Suprapubic skin (tissue), 4 donors: Measurements from ENCODE around the gene PGM5. TPM values are rescaled to one million over a fixed set of nuclear protein-coding genes. Genes with fewer than 3 reads are reported as not detected.
"Not testable (repeated sequence)": the region's sequence is repeated elsewhere in the genome, so short reads cannot be mapped to it uniquely, and the experiment has no call there.

Experiments
- DNase-seq, 2 donors: peaks; one replicate each; pipeline ENCODE4 v3.0.0-alpha.2; 2019; ENCODE audit warnings: low spot score in 2 of 2
- H3K27ac ChIP-seq: fragments of 200-600 bp; sonication (generic); one replicate; pipeline ENCODE4 v1.5.1; 2019
- H3K27me3 ChIP-seq: fragments of 200-600 bp; sonication (generic); one replicate; pipeline ENCODE4 v1.5.1; 2019
- H3K36me3 ChIP-seq: fragments of 200-600 bp; sonication (generic); one replicate; pipeline ENCODE4 v1.5.1; 2019
- H3K4me1 ChIP-seq: fragments of 200-600 bp; sonication (generic); one replicate; pipeline ENCODE4 v1.5.1; 2019
- H3K4me3 ChIP-seq: fragments of 200-600 bp; sonication (generic); one replicate; pipeline ENCODE4 v1.5.1; 2019; ENCODE audit warnings: mild to moderate bottlenecking
- H3K9me3 ChIP-seq: fragments of 200-600 bp; sonication (generic); one replicate; pipeline ENCODE4 v1.5.1; 2019
- WGBS: methylation state at CpG from one replicate; pipeline ENCODE4 v1.1.5; 2018; 5-methylcytosine and 5-hydroxymethylcytosine counted together
- total RNA-seq, 4 donors: library from RNA; depleted of rRNA; stranded (reverse); fragments of >200 nt; gene quantifications; one replicate each; pipeline ENCODE4 v1.1.0, GENCODE V29; 2016

PGM5 gene
- 10 to 100 TPM in 1 of 4 donors, 1 to 10 TPM in 3; 5.1 to 10.6 (median 6.1) TPM for total RNA-seq

GRCh38 chr9:68356380-68357118 lies at the start of gene PGM5:
PGM5 (plus strand) TSS chr9:68356611; CDS start chr9:68357128, 517 bp downstream.
- WGBS: under 1% methylated on average over 33 of the region's 58 CpGs
- Histone ChIP-seq H3K4me1 (peaks cover 11% of the 10 kb centered on the region), H3K4me3 (peak within 1 kb of the TSS; percentile 53), H3K27ac (peak within 1 kb of the TSS; percentile 19)
- not testable (repeated sequence) for H3K9me3 ChIP-seq, H3K27me3 ChIP-seq, H3K36me3 ChIP-seq
- peak; percentile 62 to 79 for DNase-seq

DNA sequence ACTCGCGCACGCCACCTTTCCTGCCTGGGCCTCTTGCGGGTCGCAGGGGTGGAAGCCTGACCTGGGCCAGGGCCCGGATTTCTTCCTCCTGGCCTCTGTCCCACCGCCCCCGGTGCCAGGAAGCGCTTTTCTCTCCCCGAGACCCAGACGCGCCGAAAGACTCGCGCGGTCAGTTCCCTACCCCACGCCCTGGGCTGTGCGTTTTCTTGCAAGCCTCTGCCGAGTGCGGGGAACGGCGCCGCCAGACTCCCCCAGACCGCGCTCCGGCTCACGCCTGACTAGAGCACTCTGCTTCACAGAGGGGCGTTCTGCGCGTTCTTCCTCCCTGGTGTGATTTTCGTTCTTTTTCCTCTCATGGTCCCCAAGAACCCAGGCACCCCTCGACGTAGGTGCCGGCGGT lies 49.3 kb upstream of the PGM5 start:
- not testable (repeated sequence) for H3K27ac ChIP-seq, H3K27me3 ChIP-seq

GRCh38 chr9:68307654-68308053 lies 48.8 kb upstream of the PGM5 start:
- not testable (repeated sequence) for H3K9me3 ChIP-seq, H3K27ac ChIP-seq, H3K27me3 ChIP-seq, H3K4me1 ChIP-seq, H3K36me3 ChIP-seq, H3K4me3 ChIP-seq
- 36% methylated on average over 13 of the region's 21 CpGs for WGBS
- peak in 1 of 2 donors; percentile 42 for DNase-seq

More for the DNA sequence above, 49.3 kb upstream of the PGM5 start:
- not testable (repeated sequence) for H3K4me3 ChIP-seq, H3K36me3 ChIP-seq, H3K9me3 ChIP-seq, DNase-seq, H3K4me1 ChIP-seq
- WGBS: no CpG with 5 or more reads among the region's 35 CpGs

DNA sequence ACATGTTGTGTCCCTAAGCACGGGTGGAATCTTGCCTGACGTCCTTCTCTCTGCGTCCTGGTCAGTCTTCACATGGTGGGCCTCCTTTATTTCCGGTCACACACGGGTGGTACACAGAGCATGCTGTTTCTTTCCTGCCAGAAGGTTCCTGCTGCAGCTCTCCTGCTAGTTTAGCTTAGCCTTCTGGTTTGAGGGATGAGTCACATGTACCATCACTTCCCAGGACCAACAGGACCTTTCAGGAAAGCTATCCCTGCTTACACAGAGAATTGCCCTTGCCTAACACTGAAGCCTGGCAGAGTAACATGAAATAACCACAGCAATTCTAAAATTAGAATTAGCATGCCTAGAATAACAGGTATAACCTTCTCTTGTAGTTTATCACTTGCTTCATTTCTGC lies 45.2 kb upstream of the PGM5 start:
- WGBS: no CpG with 5 or more reads among the region's 5 CpGs
- H3K4me3 ChIP-seq, DNase-seq, H3K9me3 ChIP-seq, H3K36me3 ChIP-seq, H3K4me1 ChIP-seq, H3K27me3 ChIP-seq, H3K27ac ChIP-seq: not testable (repeated sequence)

DNA sequence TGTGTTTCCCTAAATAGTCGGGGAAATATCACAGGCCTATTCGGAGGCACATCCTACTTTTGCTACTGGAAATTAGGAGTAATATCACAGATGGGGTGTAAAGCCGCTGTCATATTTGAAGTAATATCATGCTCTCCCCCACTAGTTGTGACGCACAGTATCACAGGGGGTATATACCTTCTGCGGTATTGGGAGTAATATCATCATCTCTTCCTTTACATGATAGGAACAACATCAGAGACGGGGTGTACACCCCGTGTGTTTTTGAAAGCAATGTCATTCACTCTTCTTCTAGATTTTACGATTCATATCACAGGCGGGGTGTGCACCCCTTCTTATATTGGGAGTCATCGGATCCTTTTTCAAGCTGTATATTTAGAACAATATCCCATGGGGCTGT lies 38.2 kb upstream of the PGM5 start:
- H3K9me3 ChIP-seq, DNase-seq, H3K4me3 ChIP-seq, H3K36me3 ChIP-seq, H3K27me3 ChIP-seq, H3K27ac ChIP-seq, H3K4me1 ChIP-seq: not testable (repeated sequence)
- 77% methylated on average over 10 of the region's 10 CpGs for WGBS

GRCh38 chr9:68323749-68324148 lies 32.7 kb upstream of the PGM5 start:
- WGBS: no CpG with 5 or more reads among the region's 24 CpGs
- not testable (repeated sequence) for H3K27ac ChIP-seq, H3K27me3 ChIP-seq, DNase-seq, H3K36me3 ChIP-seq, H3K4me3 ChIP-seq, H3K9me3 ChIP-seq, H3K4me1 ChIP-seq

- H3K27me3 ChIP-seq, H3K27ac ChIP-seq, H3K36me3 ChIP-seq, DNase-seq, H3K9me3 ChIP-seq, H3K4me1 ChIP-seq, H3K4me3 ChIP-seq: not testable (repeated sequence)
- WGBS: no CpG with 5 or more reads among the region's 20 CpGs
Observed at GRCh38 chr9:68324518-68324917, 31.9 kb upstream of the PGM5 start.

GRCh38 chr9:68329106-68329505 lies 27.3 kb upstream of the PGM5 start:
- not testable (repeated sequence) for H3K4me3 ChIP-seq, H3K4me1 ChIP-seq, H3K27me3 ChIP-seq, DNase-seq, H3K9me3 ChIP-seq, H3K27ac ChIP-seq, H3K36me3 ChIP-seq
- WGBS: 71% methylated on average over 2 of the region's 4 CpGs

DNA sequence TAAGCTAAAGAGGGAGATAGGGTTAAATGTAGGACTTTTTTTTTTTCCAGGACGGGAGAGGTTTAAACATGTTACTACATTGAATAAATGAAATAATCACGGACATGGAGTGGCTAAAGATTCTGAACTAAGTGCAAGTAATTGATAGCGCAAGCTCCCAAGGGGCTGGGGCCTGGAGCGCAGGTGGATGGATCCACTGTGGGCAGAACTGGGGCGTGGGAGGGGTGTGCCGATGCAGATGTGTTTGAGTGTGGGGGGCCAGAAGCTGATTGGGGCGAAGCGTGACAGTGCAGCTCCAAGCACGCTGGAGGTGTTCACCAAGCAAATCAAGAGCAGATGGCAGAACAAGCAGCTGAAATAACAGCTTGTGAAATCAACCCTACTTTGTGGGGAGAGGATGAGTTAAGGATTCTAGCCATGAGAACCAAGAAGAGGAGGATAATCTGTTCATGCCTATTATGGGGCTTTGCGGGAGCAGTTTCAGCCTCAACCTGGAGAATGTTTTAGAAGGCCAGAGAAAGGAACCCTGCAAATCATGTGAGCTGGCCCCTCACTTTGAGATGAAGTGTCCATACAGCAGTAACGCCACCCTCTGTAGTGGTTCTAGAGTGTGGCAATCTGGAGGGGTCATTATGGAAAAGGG lies 25.8 kb upstream of the PGM5 start:
- WGBS: 73% methylated on average over 9 of the region's 11 CpGs

GRCh38 chr9:68332122-68332521 lies 24.3 kb upstream of the PGM5 start:
- not testable (repeated sequence) for H3K9me3 ChIP-seq, H3K27me3 ChIP-seq, H3K4me1 ChIP-seq, DNase-seq, H3K36me3 ChIP-seq, H3K27ac ChIP-seq, H3K4me3 ChIP-seq
- 88% methylated on average over 1 of the region's 1 CpG for WGBS

More for the DNA sequence above, 25.8 kb upstream of the PGM5 start:
- H3K9me3 ChIP-seq, DNase-seq, H3K27me3 ChIP-seq, H3K4me1 ChIP-seq, H3K4me3 ChIP-seq, H3K27ac ChIP-seq, H3K36me3 ChIP-seq: not testable (repeated sequence)

DNA sequence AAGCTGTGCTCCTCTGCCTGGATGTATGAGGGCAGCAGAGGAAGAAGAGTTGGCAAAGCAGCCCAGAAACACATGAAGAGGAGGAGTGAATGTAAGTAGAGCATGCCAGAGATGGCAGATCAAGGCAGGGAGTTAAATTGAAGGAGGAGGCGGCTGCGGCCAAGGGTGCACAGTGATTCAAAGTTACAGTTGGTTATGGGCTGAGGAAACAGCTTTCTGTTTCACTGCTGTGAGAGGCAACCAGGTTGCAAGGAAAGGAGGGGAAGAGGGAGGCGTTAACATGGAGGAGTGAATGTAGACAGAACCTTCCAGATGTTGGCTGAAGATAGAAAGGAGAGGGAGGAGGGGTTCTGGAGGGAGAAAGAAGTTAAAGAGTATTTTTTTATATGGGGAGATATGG lies 20.5 kb upstream of the PGM5 start:
- not testable (repeated sequence) for DNase-seq, H3K27me3 ChIP-seq, H3K4me3 ChIP-seq, H3K36me3 ChIP-seq, H3K27ac ChIP-seq, H3K4me1 ChIP-seq, H3K9me3 ChIP-seq
- 42% methylated on average over 3 of the region's 3 CpGs for WGBS

DNA sequence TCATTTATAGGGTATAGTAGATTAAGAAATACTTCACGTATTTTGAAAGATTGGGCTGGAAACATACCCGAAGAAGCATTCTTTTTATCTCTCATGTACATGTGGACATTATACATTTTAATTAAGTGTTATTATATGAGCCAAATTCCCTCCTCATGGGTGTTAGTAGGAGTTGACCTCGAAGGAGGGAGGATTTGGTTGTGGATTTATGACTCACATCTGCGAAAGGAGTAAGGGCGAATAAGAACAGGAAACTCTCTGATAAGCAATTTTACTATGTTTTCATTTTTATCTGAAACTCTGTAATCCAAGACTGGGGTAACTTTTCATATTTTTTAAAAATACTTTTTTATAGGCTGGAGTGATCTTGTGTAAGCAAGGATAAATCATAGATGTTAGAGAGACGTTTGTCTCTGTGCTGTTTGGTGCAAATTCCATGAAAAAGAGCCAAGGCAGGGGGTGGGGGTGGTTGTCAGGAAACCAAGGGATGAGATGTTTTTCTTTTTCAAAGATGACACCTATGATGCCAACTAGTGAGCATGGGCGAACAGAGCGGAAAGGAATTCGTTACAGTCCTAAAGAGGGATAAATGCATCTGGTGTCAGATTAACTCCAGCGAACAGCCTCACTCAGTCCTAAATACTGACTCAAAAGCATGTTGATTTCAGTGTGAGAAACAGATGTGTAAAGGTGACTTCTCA lies 19.6 kb upstream of the PGM5 start:
- H3K27me3 ChIP-seq, H3K9me3 ChIP-seq, H3K4me3 ChIP-seq, H3K27ac ChIP-seq, DNase-seq, H3K4me1 ChIP-seq, H3K36me3 ChIP-seq: not testable (repeated sequence)
- whole genome bisulfite sequencing: 63% methylated on average over 5 of the region's 10 CpGs

DNA sequence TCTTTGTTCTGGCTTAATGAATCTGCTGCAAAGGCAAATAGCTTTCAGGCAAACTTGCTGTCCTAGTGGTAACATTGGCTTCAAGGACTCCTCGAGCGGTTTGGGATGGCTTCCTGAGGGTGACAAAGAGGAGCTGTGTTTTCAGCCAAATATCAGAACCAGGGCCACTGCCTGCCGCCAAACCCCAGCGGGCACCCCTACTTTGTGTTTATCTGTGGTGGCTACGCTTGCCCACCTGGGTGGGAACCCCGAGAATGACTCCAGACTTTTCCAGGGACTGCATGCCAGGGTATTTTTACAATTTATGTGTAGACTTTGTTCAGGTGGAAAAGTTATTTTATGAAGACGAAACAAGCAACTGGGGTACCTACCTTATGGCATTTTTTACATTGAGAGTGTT lies 18.4 kb upstream of the PGM5 start:
- not testable (repeated sequence) for H3K27me3 ChIP-seq, H3K36me3 ChIP-seq, H3K9me3 ChIP-seq, DNase-seq, H3K4me1 ChIP-seq, H3K27ac ChIP-seq, H3K4me3 ChIP-seq
- 76% methylated on average over 7 of the region's 7 CpGs for WGBS
